ENCODE data around the gene C1QB. TPM values are rescaled to one million over a fixed set of nuclear protein-coding genes. Genes with fewer than 3 reads are reported as not detected.

The C1QB gene
- total and polyA plus RNA-seq, 2 of the 4 experiments (the other 2 are of a cell fraction): not detected

GRCh38 chr1:22671999-22672398, 19.0 kb downstream of the C1QB start:
- Histone ChIP-seq H2BK120ac (ENCODE audit: low read depth, low read length) (no peak overlapping the region), H3K4me1 (ENCODE audit: control insufficient read depth, insufficient read depth, low read length) (no peaks in the 10 kb centered on the region), H4K20me1 (ENCODE audit: insufficient read depth, low read length) (no peaks in the 10 kb centered on the region), H3K27ac (ENCODE audit: insufficient read depth, low read length) (no peak overlapping the region), H2AK9ac (replicated peaks; ENCODE audit: low read depth, low read length, poor library complexity) (no peak overlapping the region), H2BK20ac (ENCODE audit: low read depth, low read length) (no peak overlapping the region), H3K79me1 (ENCODE audit: low read depth in 1 of 2, low read length in 2 of 2) (no peaks in the 10 kb centered on the region), H4K91ac (ENCODE audit: insufficient read depth, low read depth, low read length) (no peak overlapping the region), H4K8ac (ENCODE audit: low read depth in 2 of 2, low read length in 2 of 2) (no peak overlapping the region), H3K18ac (ENCODE audit: low read depth, low read length) (no peak overlapping the region), H3K4me2 (ENCODE audit: low read depth, low read length) (no peak overlapping the region), H2BK15ac (ENCODE audit: low read depth, low read length) (no peak overlapping the region), H3K9ac (ENCODE audit: low read depth, low read length) (no peak overlapping the region), H3K9me3 (ENCODE audit: control insufficient read depth, insufficient read depth, low read length) (no peaks in the 10 kb centered on the region), H2AK5ac (ENCODE audit: low read depth, low read length) (no peak overlapping the region), H2BK5ac (ENCODE audit: low read depth, low read length, poor library complexity, severe bottlenecking) (no peak overlapping the region), H3K9me1 (ENCODE audit: insufficient read depth, low read length) (no peaks in the 10 kb centered on the region), H3K23ac (ENCODE audit: low read depth, low read length) (no peak overlapping the region), H2AFZ (replicated peaks; ENCODE audit: low read length, poor library complexity) (no peak overlapping the region), H3K27me3 (ENCODE audit: control insufficient read depth, insufficient read depth, low read length) (peaks cover 58% of the 10 kb centered on the region), H3K36me3 (ENCODE audit: control insufficient read depth, insufficient read depth, low read length) (no peaks in the 10 kb centered on the region), H3K56ac (ENCODE audit: extremely low read depth, insufficient read depth, low read length) (no peak overlapping the region), H3K4ac (ENCODE audit: low read depth, low read length) (no peak overlapping the region), H3K14ac (replicated peaks; ENCODE audit: low read depth, low read length) (no peak overlapping the region), H3K4me3 (ENCODE audit: insufficient read depth, low read depth, low read length) (no peak overlapping the region), H4K5ac (ENCODE audit: low read depth, low read length) (no peak overlapping the region)
- TF ChIP-seq MXI1 (IDR thresholded peaks at IDR 0.05; ENCODE audit: borderline replicate concordance, low read depth, low read length) (no peak), RAD21 (IDR thresholded peaks at IDR 0.05; ENCODE audit: low read length) (no peak), POLR2A (IDR thresholded peaks at IDR 0.05; ENCODE audit: low read depth, low read length) (no peak), CEBPB (IDR thresholded peaks at IDR 0.05; ENCODE audit: low read depth, low read length) (no peak), CHD1 (IDR thresholded peaks at IDR 0.05; ENCODE audit: low read depth, low read length) (no peak), NFE2L2 (IDR thresholded peaks at IDR 0.05; ENCODE audit: low read depth, low read length) (no peak), MAZ (IDR thresholded peaks at IDR 0.05; ENCODE audit: borderline replicate concordance, low read depth, low read length) (no peak), MAFK (IDR thresholded peaks at IDR 0.05; ENCODE audit: low read depth, low read length) (no peak), BHLHE40 (IDR thresholded peaks at IDR 0.05; ENCODE audit: low read depth, low read length) (no peak), RCOR1 (IDR thresholded peaks at IDR 0.05; ENCODE audit: insufficient replicate concordance, low read length) (no peak), ELK1 (IDR thresholded peaks at IDR 0.05; ENCODE audit: borderline replicate concordance, low read depth, low read length) (no peak), USF2 (IDR thresholded peaks at IDR 0.05; ENCODE audit: low read depth, low read length) (no peak), SMC3 (IDR thresholded peaks at IDR 0.05; ENCODE audit: low read depth, low read length) (no peak), RFX5 (IDR thresholded peaks at IDR 0.05; ENCODE audit: low read depth, low read length) (no peak), FOS (IDR thresholded peaks at IDR 0.05; ENCODE audit: low read depth, low read length) (no peak)
- TF ChIP-seq, protein P1, sequence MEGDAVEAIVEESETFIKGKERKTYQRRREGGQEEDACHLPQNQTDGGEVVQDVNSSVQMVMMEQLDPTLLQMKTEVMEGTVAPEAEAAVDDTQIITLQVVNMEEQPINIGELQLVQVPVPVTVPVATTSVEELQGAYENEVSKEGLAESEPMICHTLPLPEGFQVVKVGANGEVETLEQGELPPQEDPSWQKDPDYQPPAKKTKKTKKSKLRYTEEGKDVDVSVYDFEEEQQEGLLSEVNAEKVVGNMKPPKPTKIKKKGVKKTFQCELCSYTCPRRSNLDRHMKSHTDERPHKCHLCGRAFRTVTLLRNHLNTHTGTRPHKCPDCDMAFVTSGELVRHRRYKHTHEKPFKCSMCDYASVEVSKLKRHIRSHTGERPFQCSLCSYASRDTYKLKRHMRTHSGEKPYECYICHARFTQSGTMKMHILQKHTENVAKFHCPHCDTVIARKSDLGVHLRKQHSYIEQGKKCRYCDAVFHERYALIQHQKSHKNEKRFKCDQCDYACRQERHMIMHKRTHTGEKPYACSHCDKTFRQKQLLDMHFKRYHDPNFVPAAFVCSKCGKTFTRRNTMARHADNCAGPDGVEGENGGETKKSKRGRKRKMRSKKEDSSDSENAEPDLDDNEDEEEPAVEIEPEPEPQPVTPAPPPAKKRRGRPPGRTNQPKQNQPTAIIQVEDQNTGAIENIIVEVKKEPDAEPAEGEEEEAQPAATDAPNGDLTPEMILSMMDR (conservative IDR thresholded peaks at IDR 0.05; ENCODE audit: low read depth, low read length): no peak
- DNase-seq: no peak
- no peak for ATAC-seq (ENCODE audit: low read depth)
- POLR2A ChIA-PET (ENCODE audit: unreplicated experiment): no interaction called here
- intact Hi-C loops (cut with micrococcal nuclease) (no loop called here), dilution Hi-C loops (cut with HindIII; ENCODE audit: low sequenced_read_pairs, unreplicated experiment) (no loop called here), in situ Hi-C loops (cut with MboI; ENCODE audit: low sequenced_read_pairs) (loop anchor here (5.0 kb wide), 1 partner anchor 250 kb away; no protein-coding TSS in a partner anchor)
- no CpG with 5 or more reads among the region's 4 CpGs for WGBS, 2 experiments (ENCODE audit: extremely low coverage in 2 of 2, insufficient read length in 1 of 2)
- BruUV-seq (replicated peaks): no TSS peak
- CTCF ChIA-PET: interaction anchor here (1.5 kb wide), 1 partner anchor 190 kb away, joined by 4 read pairs; no protein-coding TSS in a partner anchor
